Stimulated activated naive B cell treated with anti-CD40 and anti-IgM and Interleukin-4, amounts not matched to agents 10 μg/mL and 1 μg/mL and 100 μg/mL, for 72 hours (primary cell): ENCODE measurements around the gene PTPRE.

ENCODE experiments used
- ATAC-seq, 2 donors: fragments of 150-1000 bp; cut with Tn5 transposase; replicated peaks; 2 replicates each; pipeline ENCODE4 v1.10.0; 2021; ENCODE audit warnings: moderate library complexity in 1 of 2
- DNase-seq: peaks from one replicate; pipeline ENCODE4 v3.0.0; 2021
- H3K27ac Mint-ChIP-seq: one replicate; pipeline ENCODE4 v1.8.0; 2022; ENCODE audit warnings: mild to moderate bottlenecking, mixed read lengths
- H3K27me3 Mint-ChIP-seq, 2 donors: one replicate each; pipeline ENCODE4 v1.8.0; 2022; ENCODE audit warnings: mixed read lengths in 2 of 2
- H3K36me3 Mint-ChIP-seq, 2 donors: one replicate each; pipeline ENCODE4 v1.8.0; 2022; ENCODE audit warnings: mixed read lengths in 2 of 2, mild to moderate bottlenecking in 1 of 2
- H3K4me1 Mint-ChIP-seq, 2 donors: one replicate each; pipeline ENCODE4 v1.8.0; 2022; ENCODE audit warnings: mixed read lengths in 2 of 2, mild to moderate bottlenecking in 1 of 2
- H3K4me3 Mint-ChIP-seq, 2 donors: one replicate each; pipeline ENCODE4 v1.8.0; 2022; ENCODE audit warnings: mild to moderate bottlenecking in 2 of 2, mixed read lengths in 2 of 2, moderate library complexity in 1 of 2
- H3K9me3 Mint-ChIP-seq, 2 donors: one replicate each; pipeline ENCODE4 v1.8.0; 2022; ENCODE audit warnings: mixed read lengths in 2 of 2, mild to moderate bottlenecking in 1 of 2

PTPRE gene

GRCh38 chr10:128000471-128001362, 93.8 kb downstream of the PTPRE start:
- H3K27me3 Mint-ChIP-seq = peaks cover 12 to 18% of the 10 kb centered on the region in 2 donors
- no peak for DNase-seq
- no peak for ATAC-seq
- no peaks in the 10 kb centered on the region for H3K9me3 Mint-ChIP-seq
- H3K4me3 Mint-ChIP-seq = no peak overlapping the region
- H3K36me3 Mint-ChIP-seq = no peaks in the 10 kb centered on the region
- peaks cover 8 to 27% of the 10 kb centered on the region in 2 donors for H3K4me1 Mint-ChIP-seq
- no peak overlapping the region for H3K27ac Mint-ChIP-seq

- Mint-ChIP-seq H3K4me1 (peaks cover 8 to 27% of the 10 kb centered on the region in 2 donors), H3K27ac (no peak overlapping the region), H3K4me3 (no peak overlapping the region), H3K9me3 (no peaks in the 10 kb centered on the region), H3K36me3 (no peaks in the 10 kb centered on the region), H3K27me3 (peaks cover 15 to 17% of the 10 kb centered on the region in 2 donors)
- ATAC-seq (no peak), DNase-seq (no peak)
Measured at GRCh38 chr10:128001363-128001745, 94.5 kb downstream of the PTPRE start.

GRCh38 chr10:128001849-128002248, 94.9 kb downstream of the PTPRE start:
- H3K27ac Mint-ChIP-seq = no peak overlapping the region
- H3K27me3 Mint-ChIP-seq = peaks cover 15 to 22% of the 10 kb centered on the region in 2 donors

GRCh38 chr10:128003521-128003920, 96.6 kb downstream of the PTPRE start:
- no peak overlapping the region for H3K27ac Mint-ChIP-seq
- H3K4me3 Mint-ChIP-seq = no peak overlapping the region
- ATAC-seq (no peak), DNase-seq (no peak)
- H3K4me1 Mint-ChIP-seq = peaks cover 5 to 11% of the 10 kb centered on the region in 2 donors
- no peaks in the 10 kb centered on the region for H3K36me3 Mint-ChIP-seq
- H3K27me3 Mint-ChIP-seq = peaks cover 15 to 19% of the 10 kb centered on the region in 2 donors
- no peaks in the 10 kb centered on the region for H3K9me3 Mint-ChIP-seq

More at GRCh38 chr10:128001849-128002248, 94.9 kb downstream of the PTPRE start:
- DNase-seq (no peak), ATAC-seq (no peak)
- H3K9me3 Mint-ChIP-seq = no peaks in the 10 kb centered on the region
- no peaks in the 10 kb centered on the region for H3K36me3 Mint-ChIP-seq
- peaks cover 8 to 27% of the 10 kb centered on the region in 2 donors for H3K4me1 Mint-ChIP-seq
- H3K4me3 Mint-ChIP-seq = no peak overlapping the region

GRCh38 chr10:128005858-128006257, 99.0 kb downstream of the PTPRE start:
- Mint-ChIP-seq H3K4me3 (no peak overlapping the region), H3K36me3 (no peaks in the 10 kb centered on the region), H3K4me1 (peaks cover 0 to 9% of the 10 kb centered on the region in 2 donors), H3K27me3 (peaks cover 26 to 41% of the 10 kb centered on the region in 2 donors), H3K9me3 (no peaks in the 10 kb centered on the region), H3K27ac (no peak overlapping the region)
- no peak for DNase-seq
- no peak for ATAC-seq

GRCh38 chr10:128007056-128007455, 100.2 kb downstream of the PTPRE start:
- H3K9me3 Mint-ChIP-seq = no peaks in the 10 kb centered on the region
- ATAC-seq (no peak), DNase-seq (no peak)
- no peaks in the 10 kb centered on the region for H3K36me3 Mint-ChIP-seq
- no peak overlapping the region for H3K4me3 Mint-ChIP-seq
- H3K27ac Mint-ChIP-seq = no peak overlapping the region
- H3K4me1 Mint-ChIP-seq = peaks cover 8 to 19% of the 10 kb centered on the region in 2 donors
- peaks cover 22 to 37% of the 10 kb centered on the region in 2 donors for H3K27me3 Mint-ChIP-seq

- H3K27ac Mint-ChIP-seq = no peak overlapping the region
- H3K36me3 Mint-ChIP-seq = no peaks in the 10 kb centered on the region
- no peak overlapping the region for H3K4me3 Mint-ChIP-seq
- DNase-seq = no peak
- no peaks in the 10 kb centered on the region for H3K9me3 Mint-ChIP-seq
- peaks cover 18 to 35% of the 10 kb centered on the region in 2 donors for H3K27me3 Mint-ChIP-seq
- ATAC-seq = no peak
- H3K4me1 Mint-ChIP-seq = peaks cover 8 to 19% of the 10 kb centered on the region in 2 donors
Measured at GRCh38 chr10:128007971-128008370, 101.1 kb downstream of the PTPRE start.

- ATAC-seq = no peak
- no peaks in the 10 kb centered on the region for H3K9me3 Mint-ChIP-seq
Measured at GRCh38 chr10:128008521-128009250, 101.8 kb downstream of the PTPRE start.

GRCh38 chr10:128009372-128010126, 102.6 kb downstream of the PTPRE start:
- ATAC-seq = no peak
- Mint-ChIP-seq H3K9me3 (no peaks in the 10 kb centered on the region), H3K4me3 (no peak overlapping the region), H3K4me1 (peaks cover 8 to 19% of the 10 kb centered on the region in 2 donors), H3K27me3 (peaks cover 18 to 30% of the 10 kb centered on the region in 2 donors), H3K27ac (no peak overlapping the region), H3K36me3 (no peaks in the 10 kb centered on the region)
- no peak for DNase-seq

More at GRCh38 chr10:128008521-128009250, 101.8 kb downstream of the PTPRE start:
- Mint-ChIP-seq H3K36me3 (no peaks in the 10 kb centered on the region), H3K27me3 (peaks cover 18 to 35% of the 10 kb centered on the region in 2 donors), H3K4me3 (no peak overlapping the region), H3K4me1 (peaks cover 8 to 19% of the 10 kb centered on the region in 2 donors), H3K27ac (no peak overlapping the region)
- no peak for DNase-seq

- no peaks in the 10 kb centered on the region for H3K9me3 Mint-ChIP-seq
- H3K36me3 Mint-ChIP-seq = no peaks in the 10 kb centered on the region
- no peak overlapping the region for H3K27ac Mint-ChIP-seq
- H3K4me3 Mint-ChIP-seq = peak overlapping the region in 1 of 2 donors; percentile 43
- peak; percentile 90 for ATAC-seq
- peaks cover 8 to 19% of the 10 kb centered on the region in 2 donors for H3K4me1 Mint-ChIP-seq
- DNase-seq = peak; percentile 77
- peaks cover 11 to 29% of the 10 kb centered on the region in 2 donors for H3K27me3 Mint-ChIP-seq
Measured at GRCh38 chr10:128011059-128011979, 104.4 kb downstream of the PTPRE start.

- H3K4me1 Mint-ChIP-seq = peaks cover 17 to 29% of the 10 kb centered on the region in 2 donors
- ATAC-seq (no peak), DNase-seq (no peak)
- H3K36me3 Mint-ChIP-seq = no peaks in the 10 kb centered on the region
- H3K4me3 Mint-ChIP-seq = no peak overlapping the region
- no peak overlapping the region for H3K27ac Mint-ChIP-seq
- H3K27me3 Mint-ChIP-seq = peaks cover 28 to 39% of the 10 kb centered on the region in 2 donors
- H3K9me3 Mint-ChIP-seq = no peaks in the 10 kb centered on the region
Measured at GRCh38 chr10:128013626-128014025, 106.7 kb downstream of the PTPRE start.

GRCh38 chr10:128014236-128014635, 107.3 kb downstream of the PTPRE start:
- H3K9me3 Mint-ChIP-seq = no peaks in the 10 kb centered on the region
- H3K4me1 Mint-ChIP-seq = peaks cover 19 to 33% of the 10 kb centered on the region in 2 donors
- no peak for DNase-seq
- H3K4me3 Mint-ChIP-seq = no peak overlapping the region
- peaks cover 28 to 37% of the 10 kb centered on the region in 2 donors for H3K27me3 Mint-ChIP-seq
- ATAC-seq = no peak
- no peak overlapping the region for H3K27ac Mint-ChIP-seq
- no peaks in the 10 kb centered on the region for H3K36me3 Mint-ChIP-seq

GRCh38 chr10:128016423-128017060, 109.6 kb downstream of the PTPRE start:
- Mint-ChIP-seq H3K27me3 (peaks cover 20 to 22% of the 10 kb centered on the region in 2 donors), H3K4me3 (no peak overlapping the region), H3K27ac (no peak overlapping the region), H3K4me1 (peaks cover 14 to 17% of the 10 kb centered on the region in 2 donors), H3K9me3 (no peaks in the 10 kb centered on the region), H3K36me3 (no peaks in the 10 kb centered on the region)
- ATAC-seq (no peak), DNase-seq (no peak)
